ENCODE data around the gene MACROD2. TPM values are rescaled to one million over a fixed set of nuclear protein-coding genes. Genes with fewer than 3 reads are reported as not detected.
"Not testable (repeated sequence)": the region's sequence is repeated elsewhere in the genome, so short reads cannot be mapped to it uniquely, and the experiment has no call there.

The MACROD2 gene
- polyA plus RNA-seq, 1 donor = 3.9 TPM

- DNase-seq = no peak
Measured at GRCh38 chr20:14193885-14194284, 198.6 kb downstream of the MACROD2 start.

GRCh38 chr20:14197097-14197496 is 201.8 kb downstream of the MACROD2 start:
- no peak for DNase-seq

GRCh38 chr20:14198416-14198815 is 203.1 kb downstream of the MACROD2 start:
- DNase-seq = no peak

- no peak for DNase-seq
Measured at GRCh38 chr20:14199111-14199510, 203.8 kb downstream of the MACROD2 start.

- no peak for DNase-seq
Measured at GRCh38 chr20:14203657-14204056, 208.3 kb downstream of the MACROD2 start.

- no peak for DNase-seq
Measured at GRCh38 chr20:14207591-14207990, 212.3 kb downstream of the MACROD2 start.

GRCh38 chr20:14208956-14209355 is 213.6 kb downstream of the MACROD2 start:
- DNase-seq = no peak

- DNase-seq = no peak
Measured at GRCh38 chr20:14210146-14210545, 214.8 kb downstream of the MACROD2 start.

GRCh38 chr20:14214046-14214445 is 218.7 kb downstream of the MACROD2 start:
- DNase-seq = no peak

GRCh38 chr20:14215880-14216279 is 220.6 kb downstream of the MACROD2 start:
- DNase-seq = not testable (repeated sequence)

GRCh38 chr20:14219801-14220461 is 224.6 kb downstream of the MACROD2 start:
- no peak for DNase-seq

- no peak for DNase-seq
Measured at GRCh38 chr20:14220986-14221385, 225.7 kb downstream of the MACROD2 start.

- no peak for DNase-seq
Measured at GRCh38 chr20:14223806-14224205, 228.5 kb downstream of the MACROD2 start.

- DNase-seq = not testable (repeated sequence)
Measured at GRCh38 chr20:14226051-14227049, 231.0 kb downstream of the MACROD2 start.

GRCh38 chr20:14232650-14233049 is 237.3 kb downstream of the MACROD2 start:
- no peak for DNase-seq

GRCh38 chr20:14234666-14235295 is 239.5 kb downstream of the MACROD2 start:
- DNase-seq = no peak

GRCh38 chr20:14235355-14235754 is 240.0 kb downstream of the MACROD2 start:
- no peak for DNase-seq

GRCh38 chr20:14245368-14245970 is 250.2 kb downstream of the MACROD2 start:
- no peak for DNase-seq

- no peak for DNase-seq
Measured at GRCh38 chr20:14259689-14260088, 264.4 kb downstream of the MACROD2 start.

- DNase-seq = no peak
Measured at GRCh38 chr20:14260367-14260766, 265.1 kb downstream of the MACROD2 start.

- no peak for DNase-seq
Measured at GRCh38 chr20:14264869-14265268, 269.6 kb downstream of the MACROD2 start.

GRCh38 chr20:14266246-14266645 is 270.9 kb downstream of the MACROD2 start:
- no peak for DNase-seq

GRCh38 chr20:14270751-14271150 is 275.4 kb downstream of the MACROD2 start:
- DNase-seq = not testable (repeated sequence)
